Esophagus muscularis mucosa (tissue), 3 donors: ENCODE data around the gene MMD.

Experiments
- POLR2A ChIP-seq: fragments of 450-650 bp; IDR thresholded peaks from one replicate; pipeline ENCODE4 v1.6.1; 2017; ENCODE audit warnings: antibody characterized with exemption, moderate library complexity, mild to moderate bottlenecking, low read depth
- TF ChIP-seq, protein P1 (sequence below), 3 experiments: fragments of 200-600 bp in 2 of 3; fragments of 450-650 bp in 1 of 3; sonication (generic) in 2 of 3; IDR thresholded peaks; one replicate each; pipeline ENCODE4 v1.5.1; 2017 to 2019; ENCODE audit warnings: antibody characterized with exemption in 3 of 3, mild to moderate bottlenecking in 2 of 3, moderate library complexity in 1 of 3

DNA sequence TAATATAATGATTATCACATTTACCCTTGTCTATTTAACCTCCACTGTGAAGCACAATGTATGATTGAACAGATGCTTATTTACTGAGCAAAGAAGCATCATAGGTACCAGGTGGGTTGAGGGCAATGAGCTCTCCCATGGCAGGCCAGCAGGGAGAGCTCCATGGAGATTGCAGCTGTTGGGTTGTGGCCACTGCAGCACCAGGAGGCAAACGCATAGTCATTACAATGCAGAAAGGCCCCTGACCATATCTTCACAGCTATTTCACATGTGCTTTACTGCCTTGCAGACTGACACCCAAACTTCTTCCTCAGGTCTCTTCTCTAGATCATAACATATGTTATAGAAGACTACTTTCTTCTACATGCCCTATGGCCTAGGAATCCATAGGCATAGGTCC is 75.0 kb downstream of the MMD start:
- TF ChIP-seq, protein P1, sequence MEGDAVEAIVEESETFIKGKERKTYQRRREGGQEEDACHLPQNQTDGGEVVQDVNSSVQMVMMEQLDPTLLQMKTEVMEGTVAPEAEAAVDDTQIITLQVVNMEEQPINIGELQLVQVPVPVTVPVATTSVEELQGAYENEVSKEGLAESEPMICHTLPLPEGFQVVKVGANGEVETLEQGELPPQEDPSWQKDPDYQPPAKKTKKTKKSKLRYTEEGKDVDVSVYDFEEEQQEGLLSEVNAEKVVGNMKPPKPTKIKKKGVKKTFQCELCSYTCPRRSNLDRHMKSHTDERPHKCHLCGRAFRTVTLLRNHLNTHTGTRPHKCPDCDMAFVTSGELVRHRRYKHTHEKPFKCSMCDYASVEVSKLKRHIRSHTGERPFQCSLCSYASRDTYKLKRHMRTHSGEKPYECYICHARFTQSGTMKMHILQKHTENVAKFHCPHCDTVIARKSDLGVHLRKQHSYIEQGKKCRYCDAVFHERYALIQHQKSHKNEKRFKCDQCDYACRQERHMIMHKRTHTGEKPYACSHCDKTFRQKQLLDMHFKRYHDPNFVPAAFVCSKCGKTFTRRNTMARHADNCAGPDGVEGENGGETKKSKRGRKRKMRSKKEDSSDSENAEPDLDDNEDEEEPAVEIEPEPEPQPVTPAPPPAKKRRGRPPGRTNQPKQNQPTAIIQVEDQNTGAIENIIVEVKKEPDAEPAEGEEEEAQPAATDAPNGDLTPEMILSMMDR (IDR thresholded peaks at IDR 0.05), result no peak
- TF ChIP-seq POLR2A, result no peak
